Nephron (organoid): ENCODE results near the gene RANBP17.

Experiments
- H3K27ac Mint-ChIP-seq, 3 experiments: 2 replicates each; pipeline ENCODE4 v1.8.0; 2020; ENCODE audit warnings: mixed read lengths in 3 of 3, mild to moderate bottlenecking in 2 of 3, moderate library complexity in 1 of 3
- H3K27me3 Mint-ChIP-seq: 2 replicates; pipeline ENCODE4 v1.8.0; 2021; ENCODE audit warnings: low read depth, mild to moderate bottlenecking, moderate library complexity, mixed read lengths
- H3K36me3 Mint-ChIP-seq: 2 replicates; pipeline ENCODE4 v1.8.0; 2020; ENCODE audit warnings: low read depth, mixed read lengths
- H3K4me1 Mint-ChIP-seq: 2 replicates; pipeline ENCODE4 v1.8.0; 2020; ENCODE audit warnings: mixed read lengths
- H3K4me3 Mint-ChIP-seq, 3 experiments: 2 replicates each; pipeline ENCODE4 v1.8.0; 2020; ENCODE audit warnings: mild to moderate bottlenecking in 3 of 3, mixed read lengths in 3 of 3, moderate library complexity in 2 of 3
- H3K9me3 Mint-ChIP-seq: 2 replicates; pipeline ENCODE4 v1.8.0; 2020; ENCODE audit warnings: mixed read lengths
- CTCF ChIP-seq, 3 experiments: fragments of 200-600 bp; sonication (generic); IDR thresholded peaks; one replicate each; pipeline ENCODE4 v1.5.0; 2021; ENCODE audit warnings: antibody characterized with exemption in 3 of 3; ENCODE audit not compliant: unreplicated experiment in 3 of 3

The RANBP17 gene

GRCh38 chr5:171236651-171237050 lies 374.8 kb downstream of the RANBP17 start:
- no peak overlapping the region for H3K4me3 Mint-ChIP-seq
- no peak for TF ChIP-seq CTCF (IDR thresholded peaks at IDR 0.05; ENCODE audit: unreplicated experiment in 3 of 3)
- no peaks in the 10 kb centered on the region for H3K36me3 Mint-ChIP-seq
- H3K9me3 Mint-ChIP-seq: no peaks in the 10 kb centered on the region
- no peaks in the 10 kb centered on the region for H3K27me3 Mint-ChIP-seq
- H3K4me1 Mint-ChIP-seq: no peaks in the 10 kb centered on the region
- H3K27ac Mint-ChIP-seq: no peak overlapping the region

- Mint-ChIP-seq H3K36me3 (peaks cover 19% of the 10 kb centered on the region), H3K4me1 (no peaks in the 10 kb centered on the region), H3K9me3 (peaks cover 3% of the 10 kb centered on the region), H3K4me3 (no peak overlapping the region), H3K27me3 (no peaks in the 10 kb centered on the region), H3K27ac (no peak overlapping the region)
- TF ChIP-seq CTCF (IDR thresholded peaks at IDR 0.05; ENCODE audit: unreplicated experiment in 3 of 3): no peak
Observed at GRCh38 chr5:171242521-171242920, 380.7 kb downstream of the RANBP17 start.

- no peaks in the 10 kb centered on the region for H3K4me1 Mint-ChIP-seq
- TF ChIP-seq CTCF (IDR thresholded peaks at IDR 0.05; ENCODE audit: unreplicated experiment in 3 of 3): no peak
- no peak overlapping the region for H3K4me3 Mint-ChIP-seq
- peak overlapping the region in 1 of 3 experiments; percentile 30 for H3K27ac Mint-ChIP-seq
- H3K27me3 Mint-ChIP-seq: no peaks in the 10 kb centered on the region
- H3K9me3 Mint-ChIP-seq: peaks cover 31% of the 10 kb centered on the region
- H3K36me3 Mint-ChIP-seq: peaks cover 50% of the 10 kb centered on the region
Observed at GRCh38 chr5:171246231-171246630, 384.4 kb downstream of the RANBP17 start.

DNA sequence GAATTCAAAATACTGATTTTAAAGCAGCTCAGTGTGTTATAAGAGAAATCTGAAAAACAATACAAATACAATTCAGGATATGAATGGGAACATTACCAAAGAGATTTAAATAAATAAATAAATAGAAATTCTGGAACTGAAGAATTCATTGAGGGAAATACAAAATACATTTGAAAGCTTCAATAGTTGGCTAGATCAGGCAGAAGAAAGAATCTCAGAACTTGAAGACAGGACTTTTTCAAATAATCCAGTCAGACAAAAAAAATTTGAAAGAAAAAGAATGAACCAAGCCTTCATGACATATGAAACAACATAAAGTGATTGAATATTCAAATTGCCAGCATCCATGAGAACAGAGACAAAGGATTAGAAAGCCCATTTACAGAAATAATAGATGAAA lies 387.6 kb downstream of the RANBP17 start:
- no peak for TF ChIP-seq CTCF (IDR thresholded peaks at IDR 0.05; ENCODE audit: unreplicated experiment in 3 of 3)
- Mint-ChIP-seq H3K36me3 (peaks cover 54% of the 10 kb centered on the region), H3K27ac (no peak overlapping the region), H3K4me3 (no peak overlapping the region), H3K27me3 (no peaks in the 10 kb centered on the region), H3K9me3 (peaks cover 40% of the 10 kb centered on the region), H3K4me1 (no peaks in the 10 kb centered on the region)

DNA sequence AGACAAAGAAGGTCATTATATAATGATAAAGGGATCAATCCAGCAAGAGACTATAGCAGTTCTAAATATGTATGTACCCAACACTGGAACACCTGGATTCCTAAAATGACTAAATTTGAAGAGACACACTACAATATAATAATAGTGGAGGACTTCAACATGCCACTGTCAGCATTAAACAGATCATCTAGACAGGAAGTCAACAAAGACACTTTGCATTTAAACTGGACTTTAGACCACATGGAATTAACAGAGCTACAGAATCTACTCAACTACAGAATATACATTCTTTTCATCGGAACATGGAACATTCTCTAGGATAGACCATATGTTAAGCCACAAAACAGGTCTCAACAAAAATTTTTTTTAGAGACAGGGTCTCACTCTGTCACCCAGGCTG lies 388.9 kb downstream of the RANBP17 start:
- H3K36me3 Mint-ChIP-seq: peaks cover 48% of the 10 kb centered on the region
- no peak for TF ChIP-seq CTCF (IDR thresholded peaks at IDR 0.05; ENCODE audit: unreplicated experiment in 3 of 3)
- H3K27me3 Mint-ChIP-seq: no peaks in the 10 kb centered on the region
- H3K4me1 Mint-ChIP-seq: no peaks in the 10 kb centered on the region
- no peak overlapping the region for H3K4me3 Mint-ChIP-seq
- H3K9me3 Mint-ChIP-seq: peaks cover 40% of the 10 kb centered on the region
- H3K27ac Mint-ChIP-seq: no peak overlapping the region

DNA sequence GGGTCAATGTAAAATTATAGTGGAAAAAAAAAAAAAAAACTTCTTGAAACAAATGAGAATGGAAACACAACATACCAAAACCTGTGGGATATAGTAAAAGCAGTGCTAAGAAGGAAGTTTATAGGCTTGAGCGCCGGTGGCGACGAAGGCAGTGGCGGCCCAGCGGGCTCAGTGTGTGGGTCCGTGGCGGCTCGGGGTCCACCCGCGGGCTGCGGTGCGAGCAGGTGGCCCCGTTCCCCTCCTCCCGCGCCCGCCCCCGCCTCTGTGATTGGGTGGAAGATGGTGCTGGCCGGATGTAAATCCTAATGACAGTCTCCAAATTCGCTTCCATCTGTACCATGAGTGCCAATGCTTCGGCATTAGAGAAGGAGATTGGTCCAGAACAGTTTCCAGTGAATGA lies 389.7 kb downstream of the RANBP17 start:
- Mint-ChIP-seq H3K27me3 (no peaks in the 10 kb centered on the region), H3K27ac (no peak overlapping the region), H3K4me1 (no peaks in the 10 kb centered on the region), H3K9me3 (peaks cover 40% of the 10 kb centered on the region), H3K36me3 (peaks cover 42% of the 10 kb centered on the region), H3K4me3 (no peak overlapping the region)
- TF ChIP-seq CTCF (IDR thresholded peaks at IDR 0.05; ENCODE audit: unreplicated experiment in 3 of 3): no peak
